Breast epithelium (tissue), 3 donors: ENCODE data around the gene MAK.
"Not testable (repeated sequence)": the region's sequence is repeated elsewhere in the genome, so short reads cannot be mapped to it uniquely, and the experiment has no call there.

Experiments
- POLR2A ChIP-seq: fragments of 450-650 bp; IDR thresholded peaks from one replicate; pipeline ENCODE4 v1.6.1; 2016; ENCODE audit warnings: antibody characterized with exemption, mild to moderate bottlenecking, moderate library complexity
- POLR2AphosphoS5 ChIP-seq, 3 donors: sonication (generic); formaldehyde crosslinking; IDR thresholded peaks; one replicate each; pipeline ENCODE4 v1.6.1; 2017; ENCODE audit warnings: antibody characterized with exemption in 3 of 3
- TF ChIP-seq, protein P1 (sequence below), 3 donors: fragments of 450-650 bp; IDR thresholded peaks; one replicate each; pipeline ENCODE4 v1.5.1; 2016 to 2017; ENCODE audit warnings: antibody characterized with exemption in 3 of 3, mild to moderate bottlenecking in 3 of 3, moderate library complexity in 3 of 3

DNA sequence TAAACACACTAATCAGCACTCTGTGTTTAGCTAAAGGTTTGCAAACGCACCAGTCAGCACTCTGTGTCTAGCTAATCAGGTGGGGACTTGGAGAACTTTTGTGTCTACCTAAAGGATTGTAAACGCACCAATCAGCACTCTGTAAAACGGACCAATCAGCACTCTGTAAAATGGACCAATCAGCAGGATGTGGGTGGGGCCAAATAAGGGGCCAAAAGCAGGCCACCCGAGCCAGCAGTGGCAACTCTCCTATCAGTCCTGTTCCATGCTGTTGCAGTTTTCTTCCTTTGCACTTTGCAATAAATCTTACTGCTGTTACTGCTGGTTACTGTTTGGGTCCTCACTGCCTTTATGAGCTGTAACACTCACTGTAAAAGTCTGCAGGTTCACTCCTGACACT lies 96.7 kb downstream of the MAK start:
- not testable (repeated sequence) for TF ChIP-seq POLR2AphosphoS5 (IDR thresholded peaks at IDR 0.05); POLR2A
- TF ChIP-seq, protein P1, sequence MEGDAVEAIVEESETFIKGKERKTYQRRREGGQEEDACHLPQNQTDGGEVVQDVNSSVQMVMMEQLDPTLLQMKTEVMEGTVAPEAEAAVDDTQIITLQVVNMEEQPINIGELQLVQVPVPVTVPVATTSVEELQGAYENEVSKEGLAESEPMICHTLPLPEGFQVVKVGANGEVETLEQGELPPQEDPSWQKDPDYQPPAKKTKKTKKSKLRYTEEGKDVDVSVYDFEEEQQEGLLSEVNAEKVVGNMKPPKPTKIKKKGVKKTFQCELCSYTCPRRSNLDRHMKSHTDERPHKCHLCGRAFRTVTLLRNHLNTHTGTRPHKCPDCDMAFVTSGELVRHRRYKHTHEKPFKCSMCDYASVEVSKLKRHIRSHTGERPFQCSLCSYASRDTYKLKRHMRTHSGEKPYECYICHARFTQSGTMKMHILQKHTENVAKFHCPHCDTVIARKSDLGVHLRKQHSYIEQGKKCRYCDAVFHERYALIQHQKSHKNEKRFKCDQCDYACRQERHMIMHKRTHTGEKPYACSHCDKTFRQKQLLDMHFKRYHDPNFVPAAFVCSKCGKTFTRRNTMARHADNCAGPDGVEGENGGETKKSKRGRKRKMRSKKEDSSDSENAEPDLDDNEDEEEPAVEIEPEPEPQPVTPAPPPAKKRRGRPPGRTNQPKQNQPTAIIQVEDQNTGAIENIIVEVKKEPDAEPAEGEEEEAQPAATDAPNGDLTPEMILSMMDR (IDR thresholded peaks at IDR 0.05), result not testable (repeated sequence)
